Stimulated activated CD4-positive, alpha-beta T cell treated with anti-CD3 and anti-CD28 coated beads, Interleukin-1b, Interleukin-23, amount 100 ng/mL, for 24 hours (primary cell): ENCODE results near the gene KBTBD12.

ENCODE experiments used
- DNase-seq, 4 experiments: peaks; one replicate each; pipeline ENCODE4 v3.0.0-alpha.2; 2020; ENCODE audit warnings: low read depth in 4 of 4, low spot score in 1 of 4

The KBTBD12 gene

DNA sequence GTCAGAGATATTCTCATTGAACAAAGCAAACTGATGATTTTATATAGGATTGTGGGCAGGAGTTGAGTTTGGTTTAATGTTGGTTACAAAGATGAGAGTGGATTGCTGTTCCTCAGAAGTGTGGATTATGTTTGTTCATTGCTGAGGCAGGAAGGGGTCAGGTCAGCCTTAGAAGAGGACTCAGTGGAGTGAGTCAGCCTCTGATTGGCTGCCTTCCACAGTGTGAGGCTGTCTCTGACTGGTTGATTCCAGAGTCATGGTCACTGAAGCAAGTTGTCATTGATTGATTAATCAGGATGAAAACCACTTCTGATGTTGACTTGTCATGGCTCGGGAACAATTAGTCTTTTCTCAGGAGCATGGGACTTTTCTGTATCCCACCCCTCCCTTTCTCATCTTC lies 36.2 kb downstream of the KBTBD12 start:
- no peak for DNase-seq

DNA sequence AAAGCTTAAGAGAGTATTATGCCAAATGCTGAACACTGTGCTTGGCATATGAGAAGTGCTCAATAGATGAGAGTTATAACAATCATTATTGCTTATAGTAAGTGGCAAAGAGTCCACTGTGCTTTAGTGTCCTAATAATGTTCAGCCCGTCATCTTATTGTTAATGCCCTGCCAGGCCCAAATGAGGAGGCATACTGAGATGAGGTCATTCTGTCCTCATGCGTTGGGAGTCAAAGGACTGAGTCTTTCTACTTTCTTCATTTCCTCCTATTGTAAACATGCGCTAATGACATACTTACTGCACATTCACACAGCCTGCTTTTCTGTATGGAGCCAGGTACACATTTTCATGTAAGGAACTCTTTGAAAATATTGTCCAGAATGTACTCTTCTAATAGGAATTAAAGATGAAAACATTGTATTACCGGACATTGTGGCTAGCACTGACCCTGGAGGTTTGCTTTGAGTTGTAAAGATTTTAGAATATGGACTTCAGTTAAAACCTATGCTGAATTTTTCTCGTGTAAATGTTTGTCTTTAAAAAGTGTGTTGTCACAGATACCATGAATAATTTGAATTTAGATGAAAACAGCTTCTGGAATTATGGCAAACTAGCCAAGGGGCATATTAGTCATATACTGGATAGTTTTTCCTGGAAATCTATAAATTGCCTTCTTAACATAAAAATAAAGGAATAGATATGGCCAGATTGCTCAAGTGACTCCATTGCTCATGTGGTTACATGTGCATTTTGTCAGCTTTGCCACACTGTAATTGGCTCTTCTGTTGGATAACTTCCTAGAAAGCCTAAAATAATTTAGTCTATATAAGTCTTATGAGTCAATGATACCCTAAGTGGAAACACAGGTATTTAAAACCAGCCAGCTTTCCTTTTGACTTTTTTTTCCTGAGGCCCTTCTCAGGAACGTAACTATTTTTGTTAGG lies 38.3 kb downstream of the KBTBD12 start:
- no peak for DNase-seq

DNA sequence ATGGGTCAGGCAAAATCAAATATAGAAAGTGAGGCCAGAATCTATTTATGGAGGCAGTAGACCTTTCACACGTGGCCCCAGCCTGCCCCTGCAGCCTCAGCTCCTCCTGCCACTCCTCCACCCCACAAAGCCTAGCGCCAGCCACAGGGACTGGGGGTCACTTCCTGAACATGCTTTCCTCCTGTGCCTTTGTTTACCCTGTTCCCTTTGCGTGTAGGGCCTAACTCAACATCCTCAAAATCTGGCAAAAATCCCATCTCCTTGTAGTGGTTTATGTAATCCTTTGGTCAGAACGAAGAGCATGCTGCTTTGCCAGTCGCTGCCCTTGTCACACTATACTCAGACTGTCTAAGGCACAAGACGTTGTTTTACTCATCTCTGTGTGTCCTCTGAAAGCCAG lies 39.6 kb downstream of the KBTBD12 start:
- DNase-seq: no peak

DNA sequence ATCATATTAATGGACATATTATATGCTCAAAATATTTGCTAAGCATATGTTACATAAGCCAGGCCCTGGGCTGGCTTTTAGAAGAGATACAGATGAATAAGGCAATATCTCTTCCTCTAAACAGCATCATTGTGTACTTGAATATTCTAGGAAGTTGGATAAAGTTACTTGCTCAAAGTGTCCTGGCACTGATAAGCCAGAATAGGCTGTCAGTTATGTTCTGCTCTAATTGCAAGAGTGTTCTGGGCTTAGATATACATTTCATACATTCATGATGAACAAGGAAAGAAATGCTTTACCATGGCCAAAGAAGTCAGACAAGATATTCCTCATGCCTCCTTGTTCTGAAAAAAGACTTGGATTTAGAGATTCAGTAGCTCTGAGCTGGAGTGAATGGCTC lies 40.7 kb downstream of the KBTBD12 start:
- no peak for DNase-seq

DNA sequence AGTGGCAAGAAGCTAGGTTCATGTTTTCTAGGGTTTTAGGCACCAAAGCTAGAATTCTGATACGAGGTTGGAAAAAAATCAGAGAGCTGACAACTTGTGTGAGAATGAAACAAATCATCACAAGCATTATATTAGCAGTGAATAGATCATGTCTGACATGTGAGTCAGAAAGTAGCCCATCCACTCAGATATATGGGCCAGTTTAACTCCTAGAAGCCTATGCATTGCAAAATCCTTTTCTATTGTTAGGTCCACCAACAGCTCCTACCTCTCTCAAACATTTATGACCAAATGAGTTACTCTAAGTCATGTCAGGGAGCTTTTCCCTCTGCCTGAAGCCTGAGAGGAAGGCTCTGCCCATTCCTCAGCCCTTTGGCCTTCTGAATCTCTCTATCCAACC lies 44.0 kb downstream of the KBTBD12 start:
- DNase-seq: no peak

DNA sequence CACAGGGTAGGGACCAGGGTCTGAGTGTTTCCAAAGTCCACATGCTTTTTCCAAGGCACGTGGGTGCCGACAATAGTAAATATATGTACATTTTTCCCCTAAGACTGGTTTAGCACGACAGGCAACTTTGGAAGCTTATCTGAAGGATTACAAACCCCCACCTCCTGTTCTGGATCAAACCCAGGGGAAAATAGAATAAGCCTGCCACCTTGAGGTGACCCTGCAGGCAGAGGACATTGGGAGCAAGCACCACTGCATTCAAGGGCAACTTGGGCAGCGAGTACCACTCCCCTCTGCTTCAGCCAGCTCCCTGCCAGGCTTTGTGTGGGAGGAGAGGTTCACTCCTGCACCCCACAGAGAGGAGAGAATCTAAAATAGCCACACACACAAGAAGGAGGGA lies 44.8 kb downstream of the KBTBD12 start:
- no peak for DNase-seq

DNA sequence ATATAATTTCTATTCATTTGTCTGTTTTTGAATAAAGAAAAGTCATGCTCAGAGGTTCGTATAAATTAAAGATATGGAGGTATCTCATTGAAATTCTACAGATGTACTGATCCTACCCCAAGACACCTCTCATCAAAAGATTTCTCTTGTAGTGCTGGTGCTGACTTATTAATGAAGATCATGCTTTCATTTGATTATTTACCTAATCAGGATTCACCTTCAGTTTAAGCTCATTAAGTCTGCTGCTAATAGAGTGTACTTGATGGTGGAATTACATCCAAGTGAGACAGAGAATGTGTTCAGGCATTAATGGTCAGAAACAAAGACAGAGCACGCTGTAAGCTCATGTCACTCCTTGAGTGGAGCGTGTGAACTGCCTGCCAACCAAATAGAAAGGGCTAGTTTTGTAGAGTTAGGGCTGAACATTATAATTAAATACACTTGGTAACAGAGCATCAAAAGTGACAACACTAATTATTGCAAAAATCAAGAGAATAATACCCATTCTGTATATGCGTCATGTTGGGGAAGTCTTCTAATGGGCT lies 45.5 kb downstream of the KBTBD12 start:
- no peak for DNase-seq

DNA sequence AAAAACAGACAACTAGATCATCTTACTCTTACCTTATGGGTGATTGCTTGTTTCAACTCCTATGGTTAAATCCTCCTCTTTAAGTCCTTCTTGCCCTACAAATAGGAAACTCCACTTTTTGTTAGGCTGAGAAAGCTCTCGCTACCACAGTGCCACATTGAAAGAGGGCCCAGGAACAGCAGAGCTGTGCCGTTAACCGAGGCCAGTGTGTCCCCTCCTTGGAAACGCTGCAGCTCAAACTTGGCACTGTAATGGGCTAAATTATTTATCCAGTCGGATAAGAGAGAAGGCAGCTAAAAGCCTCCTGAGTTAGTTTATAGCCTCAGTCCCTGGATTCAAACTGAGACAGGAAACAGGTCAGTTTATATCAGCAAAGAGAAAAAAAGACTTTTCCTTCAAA lies 46.1 kb downstream of the KBTBD12 start:
- no peak for DNase-seq

DNA sequence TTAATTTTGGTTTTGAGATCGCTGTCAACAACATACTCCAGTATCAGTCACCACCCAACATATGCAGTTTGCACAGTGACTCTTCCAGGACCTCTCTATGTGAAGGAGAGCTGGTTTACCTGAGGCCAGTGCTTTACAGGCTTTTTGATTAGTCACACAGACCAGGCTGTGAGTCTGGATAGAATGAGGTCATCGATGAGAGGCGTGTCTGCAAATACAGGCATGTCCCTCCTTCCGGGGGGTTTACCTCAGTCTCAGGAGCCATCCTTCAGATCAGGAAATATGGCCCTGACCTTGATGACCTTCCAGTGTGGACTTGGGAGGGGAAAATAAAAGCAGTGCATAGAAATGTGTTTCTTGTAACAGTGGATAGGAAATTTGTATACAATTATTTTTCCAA lies 46.9 kb downstream of the KBTBD12 start:
- no peak for DNase-seq

DNA sequence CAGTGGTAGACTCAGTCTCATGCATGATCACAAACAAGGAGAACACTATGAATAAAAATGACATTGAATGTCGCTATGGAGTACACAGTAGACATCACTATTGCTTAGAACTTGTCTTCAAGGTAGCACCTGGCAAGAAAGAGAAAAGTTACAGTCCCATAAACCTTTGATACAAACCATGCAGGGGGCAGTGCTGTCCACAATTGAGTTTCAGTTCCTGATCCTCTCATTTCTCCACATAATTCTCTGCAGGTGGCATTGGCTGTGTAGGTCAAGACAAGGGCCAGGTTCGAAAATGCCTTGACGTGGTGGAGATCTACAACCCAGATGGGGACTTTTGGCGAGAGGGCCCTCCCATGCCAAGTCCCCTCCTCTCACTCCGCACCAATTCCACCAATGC lies 47.9 kb downstream of the KBTBD12 start:
- DNase-seq: no peak

DNA sequence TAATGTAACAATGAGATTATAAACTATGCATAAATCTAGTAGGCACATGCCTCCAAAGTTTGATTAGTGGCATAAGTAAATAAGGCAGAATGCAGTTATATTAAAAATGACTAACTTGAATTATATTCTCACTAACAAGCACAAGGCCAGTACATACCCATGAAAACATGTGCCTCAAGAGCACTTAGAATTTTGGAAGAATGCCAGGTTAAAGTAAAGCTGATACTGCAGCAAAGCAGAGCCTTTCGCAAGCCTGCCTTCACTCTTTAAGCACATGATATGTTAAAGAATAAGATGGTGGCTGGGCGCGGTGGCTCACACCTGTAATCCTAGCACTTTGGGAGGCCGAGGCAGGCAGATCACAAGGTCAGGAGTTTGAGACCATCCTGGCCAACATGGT lies 49.0 kb downstream of the KBTBD12 start:
- no peak for DNase-seq

DNA sequence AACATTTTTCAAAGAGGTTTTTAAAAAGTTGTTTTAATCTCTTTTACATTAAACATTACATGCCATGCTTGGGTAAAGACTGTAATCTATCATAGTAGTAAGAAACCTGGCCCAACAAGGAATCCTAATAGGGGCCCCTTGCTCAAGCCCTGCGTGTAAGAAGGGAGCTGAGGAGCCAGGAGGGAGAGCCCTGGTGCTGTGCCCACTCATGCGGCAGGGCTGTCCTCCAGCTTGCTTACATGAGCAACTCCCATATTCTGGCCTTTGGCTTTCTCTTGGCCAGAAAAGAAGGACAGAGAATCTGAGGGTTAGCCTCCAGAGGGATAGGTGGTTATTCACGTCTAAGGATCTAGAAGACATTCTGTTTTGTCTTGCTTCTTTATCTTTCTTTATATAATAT lies 49.8 kb downstream of the KBTBD12 start:
- DNase-seq: no peak

DNA sequence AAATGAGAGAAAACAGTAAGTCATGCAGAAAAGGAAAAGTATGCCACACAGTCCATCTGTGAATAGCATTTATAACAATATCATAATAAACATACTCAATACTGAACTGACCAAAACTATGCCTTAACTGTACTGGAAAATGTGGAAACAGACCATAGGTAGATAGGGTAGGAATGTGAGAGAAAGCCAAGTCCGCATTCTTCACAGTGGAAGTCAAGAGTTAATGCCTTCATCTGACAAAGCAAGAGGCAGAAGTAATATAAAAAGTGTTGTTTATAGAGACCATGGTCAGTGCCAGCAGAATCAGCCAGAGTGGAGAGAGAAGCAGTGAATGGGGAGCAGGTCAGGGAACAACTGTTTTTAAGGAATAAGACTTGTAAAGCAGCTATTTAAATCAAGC lies 52.3 kb downstream of the KBTBD12 start:
- DNase-seq: no peak

DNA sequence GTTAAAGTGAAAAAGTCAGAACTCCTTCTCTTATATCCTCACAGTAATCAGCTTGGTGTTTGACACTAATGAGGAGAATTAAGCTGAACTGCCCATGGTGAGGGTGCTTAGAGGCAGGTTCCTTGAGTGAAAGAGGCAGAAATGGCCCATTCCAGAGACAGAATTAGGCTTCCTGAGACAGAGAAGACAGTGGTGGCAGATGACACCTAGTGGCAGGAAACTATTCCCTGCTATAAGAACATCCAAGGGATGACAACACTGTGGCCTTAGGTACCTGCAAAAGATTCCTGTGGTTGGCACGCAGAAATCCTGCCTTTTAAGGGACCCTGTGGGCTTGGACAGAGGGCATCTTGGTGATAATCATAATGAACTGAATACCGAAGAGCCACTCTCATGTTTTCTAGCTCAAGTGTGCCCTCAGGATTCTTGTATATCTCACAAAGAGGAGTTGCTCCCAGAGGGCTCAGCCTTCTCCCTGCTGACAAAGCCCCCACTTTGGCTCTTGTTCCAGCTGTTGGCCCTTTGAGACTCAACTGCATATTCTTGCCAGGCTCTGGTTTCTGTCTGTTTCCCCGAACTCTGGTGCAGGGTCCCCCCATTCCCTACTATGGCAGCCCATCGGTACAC lies 56.0 kb downstream of the KBTBD12 start:
- DNase-seq: no peak

DNA sequence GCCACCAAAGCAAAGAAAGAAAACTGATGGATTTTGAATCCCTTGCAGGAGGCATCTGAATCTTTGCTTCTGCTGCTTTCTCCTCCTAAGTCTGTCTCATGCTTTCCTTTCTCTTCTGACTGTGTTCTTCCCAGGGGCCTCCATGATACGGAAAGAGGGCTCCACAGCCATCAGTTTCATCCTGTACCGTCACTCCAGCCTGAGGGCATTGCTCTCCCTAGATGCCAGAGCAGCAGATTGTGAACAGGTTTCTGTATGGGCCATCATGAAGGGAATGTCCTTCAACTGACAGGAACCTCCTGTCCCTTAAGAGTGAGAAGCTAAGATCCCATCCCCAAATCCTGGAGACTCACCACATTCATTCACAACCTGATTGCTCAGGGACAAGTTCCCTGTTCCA lies 59.2 kb downstream of the KBTBD12 start:
- no peak for DNase-seq

DNA sequence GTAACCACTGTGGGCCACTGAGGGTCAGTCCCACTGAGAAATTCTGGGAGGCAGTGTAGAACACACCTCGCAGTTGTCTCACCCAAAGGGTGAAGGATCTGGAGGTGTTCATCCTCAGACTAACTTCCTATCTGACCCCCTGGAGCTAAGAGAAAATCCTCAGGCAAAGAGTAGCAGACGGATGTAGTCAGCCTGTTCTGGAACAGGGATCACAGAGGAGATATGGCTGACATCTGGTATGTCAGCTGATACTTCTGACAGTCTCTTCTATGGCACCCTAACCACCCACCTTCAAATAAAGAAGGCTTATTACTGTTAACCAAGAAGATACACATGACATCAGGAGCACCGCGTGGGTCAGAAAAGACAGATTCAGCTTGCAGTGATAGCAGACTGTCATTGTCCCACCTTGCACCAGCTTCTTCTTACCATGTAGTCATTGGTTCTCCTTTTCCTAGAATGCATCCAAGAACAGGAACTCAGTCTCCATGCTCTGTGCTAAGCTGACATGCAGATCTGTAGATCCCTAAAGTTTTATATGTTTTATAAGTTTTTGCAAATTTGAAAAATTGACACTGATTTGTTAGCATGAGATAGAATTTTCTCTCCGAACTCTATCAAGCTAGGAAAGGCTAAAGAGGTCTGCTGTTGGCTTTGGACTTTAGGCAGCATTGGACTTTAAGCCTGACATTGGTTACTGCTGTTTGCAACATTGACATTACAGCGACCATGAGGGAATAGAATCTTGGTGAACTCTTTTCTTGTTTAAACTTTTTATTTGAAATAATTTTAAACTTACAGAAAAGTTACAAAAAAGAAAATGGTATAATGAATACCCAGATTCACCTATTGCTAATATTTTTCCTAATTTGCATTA lies 60.4 kb downstream of the KBTBD12 start:
- DNase-seq: no peak

DNA sequence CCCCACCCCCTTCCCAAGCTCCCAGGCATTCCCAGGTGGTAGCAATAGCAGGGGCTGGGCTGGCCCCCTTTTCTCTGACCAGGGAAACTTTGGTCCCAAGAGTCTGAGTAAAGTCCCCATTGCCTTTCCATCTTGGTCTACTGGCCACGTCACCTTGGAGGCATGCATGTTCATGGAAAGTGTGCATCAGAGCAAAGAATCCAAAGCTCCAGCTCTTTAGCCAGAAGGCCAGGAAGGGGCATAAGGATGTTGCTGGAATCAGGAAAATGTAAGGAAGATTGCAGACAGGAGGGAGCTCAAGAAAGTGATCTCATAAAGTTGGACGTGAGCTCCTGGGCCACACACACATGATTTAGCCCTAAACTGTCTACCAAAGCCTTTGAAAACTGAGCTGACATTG lies 63.6 kb downstream of the KBTBD12 start:
- no peak for DNase-seq

DNA sequence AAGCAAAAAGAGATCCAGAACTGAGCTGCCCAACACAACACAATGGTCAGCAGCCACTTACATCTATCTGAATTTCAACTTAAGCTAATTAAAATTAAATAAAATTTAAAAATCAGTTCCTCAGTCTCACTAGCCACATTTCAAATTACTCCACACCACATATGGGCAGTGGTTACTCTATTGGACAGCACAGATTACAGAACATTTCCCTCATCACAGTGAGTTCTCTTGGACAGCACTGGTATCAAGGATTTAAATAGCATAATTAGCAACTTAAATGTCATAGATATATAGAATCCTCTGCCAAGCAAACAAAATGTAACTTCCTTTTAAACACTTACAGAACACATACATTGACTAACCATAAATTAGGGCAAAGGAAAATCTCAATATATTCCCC lies 64.4 kb downstream of the KBTBD12 start:
- no peak for DNase-seq

DNA sequence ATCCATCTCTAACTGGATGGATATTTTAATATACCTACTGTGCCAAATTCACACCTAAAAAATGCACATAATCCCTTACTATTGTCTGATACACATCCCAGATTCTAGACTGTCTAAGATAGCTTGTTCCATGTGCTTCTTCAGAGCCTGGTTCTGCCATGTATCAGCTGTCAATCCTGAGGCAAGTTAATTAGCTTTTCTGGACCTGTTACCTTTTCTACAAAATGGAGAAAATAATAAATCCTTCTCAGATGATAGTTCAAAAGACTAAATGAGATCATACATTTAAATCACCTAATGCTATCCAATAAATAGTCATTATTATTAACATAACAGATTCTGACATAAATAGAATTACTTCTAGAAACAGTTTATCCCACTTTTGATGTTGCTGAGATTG lies 66.1 kb downstream of the KBTBD12 start:
- no peak for DNase-seq

DNA sequence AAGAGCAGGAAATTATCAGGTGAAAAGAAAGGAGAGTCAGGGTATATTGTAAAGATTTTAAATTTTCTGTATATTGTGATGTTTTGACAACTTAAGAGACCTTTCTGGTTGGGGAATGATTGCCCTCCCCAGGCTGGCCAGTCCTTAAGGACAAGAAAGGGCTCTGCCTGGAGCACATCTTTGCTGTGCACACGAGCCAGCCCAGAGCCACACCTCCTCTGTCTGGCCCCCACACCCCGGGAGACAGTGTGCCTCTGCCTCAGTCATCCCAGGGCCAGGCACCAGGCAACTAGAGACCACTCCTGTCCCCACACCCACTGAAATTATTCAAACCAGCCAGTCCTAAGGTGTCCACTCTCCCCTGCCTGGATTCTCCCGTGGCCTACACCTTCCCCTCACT lies 67.1 kb downstream of the KBTBD12 start:
- DNase-seq: no peak

DNA sequence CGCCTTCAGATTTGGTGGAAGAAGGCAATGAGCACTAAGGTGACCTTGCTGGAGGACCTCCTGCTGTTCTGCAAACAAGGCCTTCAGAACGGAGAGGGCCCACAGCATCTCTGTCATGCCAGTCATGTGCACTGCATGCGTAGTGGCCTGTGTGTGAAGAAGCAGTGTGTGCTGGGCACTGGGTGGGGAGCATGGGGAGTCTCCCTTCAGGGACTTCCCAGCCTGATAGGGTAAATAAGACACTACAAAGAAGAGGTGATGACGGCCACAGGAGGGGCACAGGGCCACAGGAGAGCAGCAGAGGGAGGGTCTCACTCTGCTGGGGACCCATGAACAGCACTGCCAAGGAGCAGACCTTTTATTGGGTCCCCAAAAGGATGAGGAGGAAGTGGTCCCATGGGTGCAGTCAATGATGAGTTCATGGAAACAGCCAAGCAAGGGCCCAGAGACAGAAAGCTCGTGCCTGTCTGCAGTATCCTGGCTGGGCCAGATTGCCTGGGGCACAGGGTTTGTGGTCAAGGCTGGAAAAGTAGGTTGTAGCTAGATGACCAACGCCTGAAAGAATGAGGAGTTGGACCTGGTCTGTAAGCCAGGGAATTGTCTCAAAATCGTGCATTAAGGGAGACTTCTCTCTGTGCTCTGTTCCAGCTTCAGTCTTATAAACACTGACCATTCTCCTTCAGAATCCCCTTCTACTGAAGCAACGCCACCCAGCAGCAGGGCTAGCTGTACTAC lies 69.4 kb downstream of the KBTBD12 start:
- DNase-seq: no peak
